ENCODE data around the gene WNK2. TPM values are rescaled to one million over a fixed set of nuclear protein-coding genes. Genes with fewer than 3 reads are reported as not detected.

WNK2 gene
- total RNA-seq, 1 donor from 2014 or later, result 218 TPM

GRCh38 chr9:93210324-93210973 lies 26.5 kb downstream of the WNK2 start:
- no peaks in the 10 kb centered on the region for H3K27me3 ChIP-seq (ENCODE audit: low read depth)
- no peak for TF ChIP-seq CTCF (IDR thresholded peaks at IDR 0.05; ENCODE audit: borderline replicate concordance)
- H3K27ac ChIP-seq (replicated peaks), result peak overlapping the region; percentile 36
- no peak overlapping the region for H3K4me3 ChIP-seq
- no peak for DNase-seq
- no peaks in the 10 kb centered on the region for H3K36me3 ChIP-seq
- H3K4me1 ChIP-seq, result peaks cover 76% of the 10 kb centered on the region
- peaks cover 7% of the 10 kb centered on the region for H3K9me3 ChIP-seq (replicated peaks)
- intact Hi-C loops (cut with micrococcal nuclease), result no loop called here

DNA sequence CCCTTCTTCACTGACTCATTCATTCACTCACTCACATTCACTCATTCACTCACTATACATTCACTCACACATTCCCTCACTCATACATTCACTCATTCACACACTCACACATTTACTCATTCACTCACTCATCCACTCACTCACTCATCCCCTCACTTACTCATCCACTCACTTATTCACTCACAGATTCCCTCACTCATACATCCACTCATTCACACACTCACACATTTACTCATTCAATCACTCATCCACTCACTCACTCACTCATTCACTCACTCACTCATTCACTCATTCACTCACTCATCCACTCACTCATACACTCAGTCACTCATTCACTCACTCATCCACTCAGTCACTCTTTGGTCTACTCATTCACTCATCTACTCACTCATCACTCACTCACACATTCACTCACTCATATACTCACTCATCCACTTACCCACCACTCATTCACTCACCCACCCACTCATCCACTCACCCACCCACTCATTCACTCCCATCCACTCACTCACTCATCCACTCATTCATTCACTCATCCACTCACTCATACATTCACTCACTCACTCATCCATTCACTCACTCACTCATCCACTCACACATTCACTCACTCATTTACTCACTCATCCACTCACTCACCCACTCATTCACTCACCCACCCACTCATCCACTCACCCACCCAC lies 27.2 kb downstream of the WNK2 start:
- Histone ChIP-seq H3K4me3 (no peak overlapping the region), H3K4me1 (peaks cover 69% of the 10 kb centered on the region), H3K36me3 (no peaks in the 10 kb centered on the region), H3K27me3 (ENCODE audit: low read depth) (no peaks in the 10 kb centered on the region), H3K27ac (replicated peaks) (peak overlapping the region; percentile 36), H3K9me3 (replicated peaks) (peaks cover 13% of the 10 kb centered on the region)
- intact Hi-C loops (cut with micrococcal nuclease), result no loop called here
- DNase-seq, result no peak
- no peak for TF ChIP-seq CTCF (IDR thresholded peaks at IDR 0.05; ENCODE audit: borderline replicate concordance)

GRCh38 chr9:93211654-93212001 lies 27.7 kb downstream of the WNK2 start:
- Histone ChIP-seq H3K9me3 (replicated peaks) (peaks cover 13% of the 10 kb centered on the region), H3K27ac (replicated peaks) (peak overlapping the region; percentile 74), H3K27me3 (ENCODE audit: low read depth) (no peaks in the 10 kb centered on the region), H3K4me1 (peaks cover 68% of the 10 kb centered on the region), H3K4me3 (no peak overlapping the region), H3K36me3 (no peaks in the 10 kb centered on the region)
- no peak for DNase-seq
- intact Hi-C loops (cut with micrococcal nuclease), result no loop called here
- no peak for TF ChIP-seq CTCF (IDR thresholded peaks at IDR 0.05; ENCODE audit: borderline replicate concordance)

DNA sequence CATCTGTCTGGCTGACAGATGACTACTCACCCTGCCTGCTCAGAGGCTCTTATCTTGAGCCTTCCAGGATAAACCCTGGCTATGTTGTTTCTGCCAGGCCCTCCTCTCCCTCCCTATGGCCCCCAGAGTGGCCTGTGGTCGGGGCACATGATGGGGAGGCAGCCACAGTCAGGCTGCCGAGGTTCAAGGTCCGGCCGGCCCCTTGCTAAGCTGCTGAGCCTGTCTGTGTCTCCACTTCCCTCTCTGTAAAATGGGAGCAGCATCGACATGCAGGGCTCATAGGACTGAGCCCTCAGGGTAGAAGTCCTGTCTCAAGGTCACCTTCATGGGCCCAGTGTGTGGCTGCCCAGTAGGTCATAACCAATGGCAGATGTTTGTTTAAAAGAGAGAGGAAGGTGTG lies 28.5 kb downstream of the WNK2 start:
- no peaks in the 10 kb centered on the region for H3K27me3 ChIP-seq (ENCODE audit: low read depth)
- TF ChIP-seq CTCF (IDR thresholded peaks at IDR 0.05; ENCODE audit: borderline replicate concordance), result no peak
- intact Hi-C loops (cut with micrococcal nuclease), result no loop called here
- H3K4me3 ChIP-seq, result no peak overlapping the region
- H3K4me1 ChIP-seq, result peaks cover 68% of the 10 kb centered on the region
- peak overlapping the region; percentile 74 for H3K27ac ChIP-seq (replicated peaks)
- H3K36me3 ChIP-seq, result no peaks in the 10 kb centered on the region
- DNase-seq, result no peak
- H3K9me3 ChIP-seq (replicated peaks), result peaks cover 13% of the 10 kb centered on the region

GRCh38 chr9:93216073-93216365 lies 32.1 kb downstream of the WNK2 start:
- Histone ChIP-seq H3K36me3 (no peaks in the 10 kb centered on the region), H3K27ac (replicated peaks) (peak overlapping the region; percentile 2), H3K4me3 (no peak overlapping the region), H3K27me3 (ENCODE audit: low read depth) (no peaks in the 10 kb centered on the region), H3K4me1 (peaks cover 78% of the 10 kb centered on the region), H3K9me3 (replicated peaks) (peaks cover 13% of the 10 kb centered on the region)
- intact Hi-C loops (cut with micrococcal nuclease), result no loop called here
- no peak for TF ChIP-seq CTCF (IDR thresholded peaks at IDR 0.05; ENCODE audit: borderline replicate concordance)
- no peak for DNase-seq

All from left ventricle myocardium inferior (tissue), 1 donor.